Vagina (tissue), 2 donors: Measurements from ENCODE around the gene TANGO6.

Experiments used
- POLR2AphosphoS5 ChIP-seq, 2 donors: sonication (generic); formaldehyde crosslinking; IDR thresholded peaks; one replicate each; pipeline ENCODE4 v1.9.0; 2017; ENCODE audit warnings: antibody characterized with exemption in 2 of 2, mild to moderate bottlenecking in 2 of 2, low read depth in 1 of 2; ENCODE audit not compliant: insufficient read depth in 1 of 2
- TF ChIP-seq, protein P1 (sequence below), 3 experiments: fragments of 450-650 bp in 2 of 3; fragments of 200-600 bp in 1 of 3; sonication (generic) in 1 of 3; IDR thresholded peaks; one replicate each; pipeline ENCODE4 v1.5.1; 2017 to 2019; ENCODE audit warnings: antibody characterized with exemption in 3 of 3, mild to moderate bottlenecking in 2 of 3, moderate library complexity in 2 of 3

DNA sequence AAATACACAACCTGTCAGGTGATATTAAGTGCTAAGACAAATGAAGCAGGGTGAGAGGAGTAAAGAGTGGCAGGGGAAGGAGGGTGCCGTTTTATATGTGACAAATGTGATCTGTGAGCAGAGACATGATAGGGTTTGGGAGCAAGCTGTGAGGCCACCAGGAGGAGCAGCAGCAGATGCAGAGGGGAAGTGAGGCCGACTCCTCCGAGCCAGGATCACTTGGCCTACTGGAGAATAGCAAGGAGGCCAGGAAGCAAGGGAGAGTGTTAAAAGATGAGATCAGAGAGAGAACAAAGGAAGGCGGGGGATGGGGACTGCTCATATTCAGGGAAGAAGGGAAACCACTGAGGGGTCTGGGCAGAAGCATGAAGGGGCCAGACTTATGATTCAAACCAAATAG is 129.4 kb downstream of the TANGO6 start:
- TF ChIP-seq, protein P1, sequence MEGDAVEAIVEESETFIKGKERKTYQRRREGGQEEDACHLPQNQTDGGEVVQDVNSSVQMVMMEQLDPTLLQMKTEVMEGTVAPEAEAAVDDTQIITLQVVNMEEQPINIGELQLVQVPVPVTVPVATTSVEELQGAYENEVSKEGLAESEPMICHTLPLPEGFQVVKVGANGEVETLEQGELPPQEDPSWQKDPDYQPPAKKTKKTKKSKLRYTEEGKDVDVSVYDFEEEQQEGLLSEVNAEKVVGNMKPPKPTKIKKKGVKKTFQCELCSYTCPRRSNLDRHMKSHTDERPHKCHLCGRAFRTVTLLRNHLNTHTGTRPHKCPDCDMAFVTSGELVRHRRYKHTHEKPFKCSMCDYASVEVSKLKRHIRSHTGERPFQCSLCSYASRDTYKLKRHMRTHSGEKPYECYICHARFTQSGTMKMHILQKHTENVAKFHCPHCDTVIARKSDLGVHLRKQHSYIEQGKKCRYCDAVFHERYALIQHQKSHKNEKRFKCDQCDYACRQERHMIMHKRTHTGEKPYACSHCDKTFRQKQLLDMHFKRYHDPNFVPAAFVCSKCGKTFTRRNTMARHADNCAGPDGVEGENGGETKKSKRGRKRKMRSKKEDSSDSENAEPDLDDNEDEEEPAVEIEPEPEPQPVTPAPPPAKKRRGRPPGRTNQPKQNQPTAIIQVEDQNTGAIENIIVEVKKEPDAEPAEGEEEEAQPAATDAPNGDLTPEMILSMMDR (IDR thresholded peaks at IDR 0.05), result no peak
- no peak for TF ChIP-seq POLR2AphosphoS5 (IDR thresholded peaks at IDR 0.05; ENCODE audit: insufficient read depth in 1 of 2, low read depth in 1 of 2)
